ENCODE results near the gene UAP1L1. TPM values are rescaled to one million over a fixed set of nuclear protein-coding genes. Genes with fewer than 3 reads are reported as not detected.

Gene UAP1L1
- total and polyA plus RNA-seq, 9 of the 15 experiments (the other 6 are each of a cell fraction or from before 2014, with no cell fraction given) = 0.20 to 8.6 (median 3.7) TPM

DNA sequence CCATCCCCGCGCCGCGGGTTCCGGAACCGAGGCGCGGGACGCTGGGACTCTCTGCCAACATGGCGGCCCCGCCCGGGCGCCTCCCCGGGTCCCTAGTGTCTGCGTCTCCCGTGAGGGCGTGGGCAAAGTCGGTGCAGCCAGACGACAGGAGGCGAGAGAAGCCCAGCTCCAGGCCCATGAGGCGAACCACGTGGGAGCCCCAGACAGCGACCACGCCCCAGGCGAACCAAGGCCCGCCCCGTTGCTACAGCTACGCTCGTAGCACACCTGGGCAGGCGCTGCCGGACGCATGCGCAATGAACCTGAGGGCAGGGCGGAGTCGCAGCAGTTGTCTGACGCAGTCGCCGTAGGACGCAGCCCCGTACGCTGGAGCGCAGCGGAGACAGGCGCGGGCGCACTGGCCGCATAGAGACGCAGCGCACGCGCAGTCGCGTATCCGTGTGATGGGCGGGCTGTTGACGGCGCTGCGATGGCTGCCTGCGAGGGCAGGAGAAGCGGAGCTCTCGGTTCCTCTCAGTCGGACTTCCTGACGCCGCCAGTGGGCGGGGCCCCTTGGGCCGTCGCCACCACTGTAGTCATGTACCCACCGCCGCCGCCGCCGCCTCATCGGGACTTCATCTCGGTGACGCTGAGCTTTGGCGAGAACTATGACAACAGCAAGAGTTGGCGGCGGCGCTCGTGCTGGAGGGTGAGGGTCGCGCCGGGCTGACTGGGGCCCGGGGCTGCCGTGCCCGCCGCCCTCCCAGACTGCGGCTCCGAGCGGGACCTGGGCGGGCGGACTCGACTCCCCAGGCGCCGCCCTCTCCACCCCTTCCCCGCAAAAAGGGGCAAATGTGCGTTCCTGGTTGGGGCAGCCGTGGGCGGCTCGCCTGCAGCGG is 9.5 kb downstream of the UAP1L1 start, which contains the start of gene MAN1B1 (continued):
- TF ChIP-seq, protein P1, sequence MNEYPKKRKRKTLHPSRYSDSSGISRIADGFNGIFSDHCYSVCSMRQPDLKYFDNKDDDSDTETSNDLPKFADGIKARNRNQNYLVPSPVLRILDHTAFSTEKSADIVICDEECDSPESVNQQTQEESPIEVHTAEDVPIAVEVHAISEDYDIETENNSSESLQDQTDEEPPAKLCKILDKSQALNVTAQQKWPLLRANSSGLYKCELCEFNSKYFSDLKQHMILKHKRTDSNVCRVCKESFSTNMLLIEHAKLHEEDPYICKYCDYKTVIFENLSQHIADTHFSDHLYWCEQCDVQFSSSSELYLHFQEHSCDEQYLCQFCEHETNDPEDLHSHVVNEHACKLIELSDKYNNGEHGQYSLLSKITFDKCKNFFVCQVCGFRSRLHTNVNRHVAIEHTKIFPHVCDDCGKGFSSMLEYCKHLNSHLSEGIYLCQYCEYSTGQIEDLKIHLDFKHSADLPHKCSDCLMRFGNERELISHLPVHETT (CRISPR knock-in tag; conservative IDR thresholded peaks at IDR 0.05 in 1 of 2, IDR thresholded peaks at IDR 0.05 in 1 of 2) = peak in 1 of 2 experiments; percentile 84; a peak in 2 of 4 replicates
- TF ChIP-seq MED1 (CRISPR knock-in tag; IDR thresholded peaks at IDR 0.05; ENCODE audit: borderline replicate concordance) (no peak), ETV1 (tag; conservative IDR thresholded peaks at IDR 0.05; ENCODE audit: low read depth) (0 out of 2 replicates have a peak, but pooled peaks have one; percentile 6), FOXA1 (IDR thresholded peaks at IDR 0.05; ENCODE audit: borderline replicate concordance) (no peak), KHSRP (IDR thresholded peaks at IDR 0.05) (no peak), MCM2 (IDR thresholded peaks at IDR 0.05; ENCODE audit: low read depth) (no peak), HDGF (IDR thresholded peaks at IDR 0.05) (no peak), SIN3A (IDR thresholded peaks at IDR 0.05; ENCODE audit: borderline replicate concordance in 2 of 2, control insufficient read depth in 1 of 2, low read depth in 2 of 2, low read length in 2 of 2) (peak; percentile 29 to 89; a peak in 3 of 4 replicates), ELF1 (tag; IDR thresholded peaks at IDR 0.05) (peak; percentile 40; the same call in 1 of the 2 replicates), CBX3 (IDR thresholded peaks at IDR 0.05; ENCODE audit: borderline replicate concordance in 1 of 2, low read length in 2 of 2) (no peak; a peak in 1 of 3 replicates), PRPF4 (IDR thresholded peaks at IDR 0.05; ENCODE audit: insufficient read depth, low read depth, low read length, poor library complexity, severe bottlenecking) (no peak), RAD51 (IDR thresholded peaks at IDR 0.05; ENCODE audit: borderline replicate concordance, low read depth) (peak; percentile 85), RHOXF2B (CRISPR knock-in tag; conservative IDR thresholded peaks at IDR 0.05) (no peak)
- TF ChIP-seq, protein P2, sequence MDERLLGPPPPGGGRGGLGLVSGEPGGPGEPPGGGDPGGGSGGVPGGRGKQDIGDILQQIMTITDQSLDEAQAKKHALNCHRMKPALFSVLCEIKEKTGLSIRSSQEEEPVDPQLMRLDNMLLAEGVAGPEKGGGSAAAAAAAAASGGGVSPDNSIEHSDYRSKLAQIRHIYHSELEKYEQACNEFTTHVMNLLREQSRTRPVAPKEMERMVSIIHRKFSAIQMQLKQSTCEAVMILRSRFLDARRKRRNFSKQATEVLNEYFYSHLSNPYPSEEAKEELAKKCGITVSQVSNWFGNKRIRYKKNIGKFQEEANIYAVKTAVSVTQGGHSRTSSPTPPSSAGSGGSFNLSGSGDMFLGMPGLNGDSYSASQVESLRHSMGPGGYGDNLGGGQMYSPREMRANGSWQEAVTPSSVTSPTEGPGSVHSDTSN (CRISPR knock-in tag; IDR thresholded peaks at IDR 0.05; ENCODE audit: low read depth) = peak; percentile 59
- TF ChIP-seq, protein P2 (tag; conservative IDR thresholded peaks at IDR 0.05; ENCODE audit: low read depth) = no peak
- TF ChIP-seq, protein P3, sequence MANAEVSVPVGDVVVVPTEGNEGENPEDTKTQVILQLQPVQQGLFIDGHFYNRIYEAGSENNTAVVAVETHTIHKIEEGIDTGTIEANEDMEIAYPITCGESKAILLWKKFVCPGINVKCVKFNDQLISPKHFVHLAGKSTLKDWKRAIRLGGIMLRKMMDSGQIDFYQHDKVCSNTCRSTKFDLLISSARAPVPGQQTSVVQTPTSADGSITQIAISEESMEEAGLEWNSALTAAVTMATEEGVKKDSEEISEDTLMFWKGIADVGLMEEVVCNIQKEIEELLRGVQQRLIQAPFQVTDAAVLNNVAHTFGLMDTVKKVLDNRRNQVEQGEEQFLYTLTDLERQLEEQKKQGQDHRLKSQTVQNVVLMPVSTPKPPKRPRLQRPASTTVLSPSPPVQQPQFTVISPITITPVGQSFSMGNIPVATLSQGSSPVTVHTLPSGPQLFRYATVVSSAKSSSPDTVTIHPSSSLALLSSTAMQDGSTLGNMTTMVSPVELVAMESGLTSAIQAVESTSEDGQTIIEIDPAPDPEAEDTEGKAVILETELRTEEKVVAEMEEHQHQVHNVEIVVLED (CRISPR knock-in tag; IDR thresholded peaks at IDR 0.05) = peak; percentile 97
- TF ChIP-seq, protein P4, sequence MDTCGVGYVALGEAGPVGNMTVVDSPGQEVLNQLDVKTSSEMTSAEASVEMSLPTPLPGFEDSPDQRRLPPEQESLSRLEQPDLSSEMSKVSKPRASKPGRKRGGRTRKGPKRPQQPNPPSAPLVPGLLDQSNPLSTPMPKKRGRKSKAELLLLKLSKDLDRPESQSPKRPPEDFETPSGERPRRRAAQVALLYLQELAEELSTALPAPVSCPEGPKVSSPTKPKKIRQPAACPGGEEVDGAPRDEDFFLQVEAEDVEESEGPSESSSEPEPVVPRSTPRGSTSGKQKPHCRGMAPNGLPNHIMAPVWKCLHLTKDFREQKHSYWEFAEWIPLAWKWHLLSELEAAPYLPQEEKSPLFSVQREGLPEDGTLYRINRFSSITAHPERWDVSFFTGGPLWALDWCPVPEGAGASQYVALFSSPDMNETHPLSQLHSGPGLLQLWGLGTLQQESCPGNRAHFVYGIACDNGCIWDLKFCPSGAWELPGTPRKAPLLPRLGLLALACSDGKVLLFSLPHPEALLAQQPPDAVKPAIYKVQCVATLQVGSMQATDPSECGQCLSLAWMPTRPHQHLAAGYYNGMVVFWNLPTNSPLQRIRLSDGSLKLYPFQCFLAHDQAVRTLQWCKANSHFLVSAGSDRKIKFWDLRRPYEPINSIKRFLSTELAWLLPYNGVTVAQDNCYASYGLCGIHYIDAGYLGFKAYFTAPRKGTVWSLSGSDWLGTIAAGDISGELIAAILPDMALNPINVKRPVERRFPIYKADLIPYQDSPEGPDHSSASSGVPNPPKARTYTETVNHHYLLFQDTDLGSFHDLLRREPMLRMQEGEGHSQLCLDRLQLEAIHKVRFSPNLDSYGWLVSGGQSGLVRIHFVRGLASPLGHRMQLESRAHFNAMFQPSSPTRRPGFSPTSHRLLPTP (IDR thresholded peaks at IDR 0.05; ENCODE audit: borderline replicate concordance, extremely low read depth, insufficient read length) = no peak

All from K562 (cell line).